Neuronal stem cell (in vitro differentiated cells): ENCODE measurements around the gene EFCAB5.
A peak's percentile ranks its signal among the peaks of the same experiment; 100 is the strongest.

Source experiments
- DNase-seq: peaks from one replicate; pipeline ENCODE4 v3.0.0-alpha.2; 2013; ENCODE audit warnings: low spot score
- H2AFZ ChIP-seq: one replicate; pipeline ENCODE4 v1.6.1; 2013; ENCODE audit warnings: mild to moderate bottlenecking, low read length, inconsistent platforms
- H2AK5ac ChIP-seq: 2 replicates; pipeline ENCODE4 v1.6.1; 2013; ENCODE audit warnings: low read depth, mild to moderate bottlenecking, inconsistent platforms, low read length, moderate library complexity, mixed read lengths
- H2BK120ac ChIP-seq: 2 replicates; pipeline ENCODE4 v1.6.1; 2013; ENCODE audit warnings: low read depth, mild to moderate bottlenecking, inconsistent platforms, low read length, moderate library complexity, mixed read lengths
- H2BK12ac ChIP-seq: one replicate; pipeline ENCODE4 v1.6.1; 2013; ENCODE audit warnings: low read length, inconsistent platforms
- H2BK15ac ChIP-seq: 2 replicates; pipeline ENCODE4 v1.6.1; 2013; ENCODE audit warnings: mild to moderate bottlenecking, low read length, inconsistent platforms, mixed read lengths
- H2BK5ac ChIP-seq: one replicate; pipeline ENCODE4 v1.6.1; 2013; ENCODE audit warnings: inconsistent platforms, mild to moderate bottlenecking, low read length, moderate library complexity
- H3K14ac ChIP-seq: one replicate; pipeline ENCODE4 v1.6.1; 2013; ENCODE audit warnings: low read length, inconsistent platforms
- H3K18ac ChIP-seq: 2 replicates; pipeline ENCODE4 v1.6.1; 2013; ENCODE audit warnings: low read length, inconsistent platforms
- H3K23ac ChIP-seq: 2 replicates; pipeline ENCODE4 v1.6.1; 2013; ENCODE audit warnings: low read depth, mild to moderate bottlenecking, mixed read lengths, low read length, inconsistent platforms; ENCODE audit not compliant: poor library complexity
- H3K27ac ChIP-seq: replicated peaks from 3 replicates; pipeline ENCODE4 v1.5.1; 2013; ENCODE audit warnings: low read length, inconsistent platforms
- H3K27me3 ChIP-seq, 3 experiments: 2 replicates each; pipeline ENCODE4 v1.6.1; 2013; ENCODE audit warnings: low read length in 3 of 3, mild to moderate bottlenecking in 2 of 3, inconsistent platforms in 1 of 3, low read depth in 1 of 3, mixed read lengths in 1 of 3, moderate library complexity in 1 of 3; ENCODE audit not compliant: control insufficient read depth in 3 of 3, insufficient read depth in 3 of 3
- H3K36me3 ChIP-seq, 2 donors: replicated peaks in 1 of 2; 2 replicates each; pipeline ENCODE4 v1.6.1; 2013; ENCODE audit warnings: low read length in 2 of 2; ENCODE audit not compliant: control insufficient read depth in 2 of 2, insufficient read depth in 2 of 2
- H3K4ac ChIP-seq: 2 replicates; pipeline ENCODE4 v1.6.1; 2013; ENCODE audit warnings: inconsistent platforms, mild to moderate bottlenecking, low read length, moderate library complexity
- H3K4me1 ChIP-seq, 2 donors: 1 replicate in 1 of 2; 2 replicates in 1 of 2; pipeline ENCODE4 v1.6.1; 2013; ENCODE audit warnings: low read length in 2 of 2, low read depth in 1 of 2; ENCODE audit not compliant: control insufficient read depth in 2 of 2, insufficient read depth in 1 of 2
- H3K4me2 ChIP-seq: one replicate; pipeline ENCODE4 v1.6.1; 2013; ENCODE audit warnings: mild to moderate bottlenecking, low read length, inconsistent platforms; ENCODE audit not compliant: insufficient read depth, poor library complexity, severe bottlenecking
- H3K4me3 ChIP-seq, 2 donors: 2 replicates each; pipeline ENCODE4 v1.5.1; 2013; ENCODE audit warnings: low read length in 2 of 2, mild to moderate bottlenecking in 2 of 2, inconsistent platforms in 1 of 2, moderate library complexity in 1 of 2
- H3K79me1 ChIP-seq: one replicate; pipeline ENCODE4 v1.6.1; 2013; ENCODE audit warnings: low read depth, mild to moderate bottlenecking, inconsistent platforms, low read length, moderate library complexity
- H3K9ac ChIP-seq: one replicate; pipeline ENCODE4 v1.6.1; 2013; ENCODE audit warnings: mild to moderate bottlenecking, low read depth, low read length, inconsistent platforms; ENCODE audit not compliant: poor library complexity
- H3K9me3 ChIP-seq, 2 donors: replicated peaks in 1 of 2; 2 replicates each; pipeline versions ENCODE3 to v1.6.1; 2013; ENCODE audit warnings: low read length in 2 of 2, mild to moderate bottlenecking in 2 of 2, inconsistent platforms in 1 of 2, low read depth in 1 of 2, mixed read lengths in 1 of 2, moderate library complexity in 1 of 2; ENCODE audit not compliant: control insufficient read depth in 2 of 2, insufficient read depth in 1 of 2
- H4K8ac ChIP-seq: one replicate; pipeline ENCODE4 v1.6.1; 2013; ENCODE audit warnings: low read depth, mild to moderate bottlenecking, inconsistent platforms, low read length, moderate library complexity
- H4K91ac ChIP-seq: one replicate; pipeline ENCODE4 v1.6.1; 2013; ENCODE audit warnings: low read length, low read depth, mild to moderate bottlenecking, inconsistent platforms; ENCODE audit not compliant: poor library complexity
- WGBS, 2 donors: extraction: QIAGEN DNeasy Blood & Tissue Kit; methylation state at CpG; one replicate each; pipeline ENCODE4 v1.1.7; 2013; ENCODE audit warnings: missing lambda C conversion rate in 2 of 2, mixed read lengths in 1 of 2; ENCODE audit not compliant: insufficient read length in 2 of 2, insufficient replicate concordance in 1 of 2; ENCODE audit errors: extremely low coverage in 2 of 2; 5-methylcytosine and 5-hydroxymethylcytosine counted together

EFCAB5 gene

GRCh38 chr17:29936724-29937123 lies 4.7 kb upstream of the EFCAB5 start:
- Histone ChIP-seq H3K18ac (no peak overlapping the region), H2AK5ac (no peak overlapping the region), H3K4me2 (no peak overlapping the region), H3K14ac (no peak overlapping the region), H2BK15ac (no peak overlapping the region), H3K36me3 (no peaks in the 10 kb centered on the region), H2BK5ac (no peak overlapping the region), H2BK12ac (no peak overlapping the region), H3K23ac (no peak overlapping the region), H4K8ac (no peak overlapping the region), H2BK120ac (no peak overlapping the region), H3K4me3 (no peak overlapping the region), H4K91ac (no peak overlapping the region), H2AFZ (no peak overlapping the region), H3K9ac (no peak overlapping the region), H3K27me3 (peaks cover 0 to 13% (median 0%) of the 10 kb centered on the region in 3 experiments), H3K4ac (no peak overlapping the region), H3K27ac (no peak overlapping the region), H3K4me1 (peaks cover 0 to 1% of the 10 kb centered on the region in 2 donors), H3K9me3 (no peaks in the 10 kb centered on the region), H3K79me1 (no peaks in the 10 kb centered on the region)
- WGBS, 2 donors: no CpG with 5 or more reads among the region's 2 CpGs
- no peak for DNase-seq

- Histone ChIP-seq H2BK5ac (no peak overlapping the region), H3K14ac (no peak overlapping the region), H3K18ac (no peak overlapping the region), H2BK120ac (no peak overlapping the region), H3K9me3 (no peaks in the 10 kb centered on the region), H3K9ac (no peak overlapping the region), H3K4me1 (no peaks in the 10 kb centered on the region), H3K36me3 (no peaks in the 10 kb centered on the region), H3K79me1 (no peaks in the 10 kb centered on the region), H2BK15ac (no peak overlapping the region), H3K4me3 (no peak overlapping the region), H3K23ac (no peak overlapping the region), H4K91ac (no peak overlapping the region), H3K27ac (no peak overlapping the region), H2AFZ (no peak overlapping the region), H4K8ac (no peak overlapping the region), H3K4ac (no peak overlapping the region), H2AK5ac (no peak overlapping the region), H3K4me2 (no peak overlapping the region), H3K27me3 (peaks cover 0 to 3% (median 0%) of the 10 kb centered on the region in 3 experiments), H2BK12ac (no peak overlapping the region)
- no CpG with 5 or more reads among the region's 2 CpGs for WGBS, 2 donors
- no peak for DNase-seq
Observed at GRCh38 chr17:29945281-29945680, 3.8 kb downstream of the EFCAB5 start.

GRCh38 chr17:29948448-29949215 lies 7.2 kb downstream of the EFCAB5 start:
- H3K4me2 ChIP-seq: no peak overlapping the region
- peak overlapping the region; percentile 42 for H2AFZ ChIP-seq
- no peak for DNase-seq
- no peak overlapping the region for H3K18ac ChIP-seq
- no peak overlapping the region for H2BK120ac ChIP-seq
- H3K27me3 ChIP-seq: no peaks in the 10 kb centered on the region
- H3K4me3 ChIP-seq: no peak overlapping the region
- H3K4me1 ChIP-seq: no peaks in the 10 kb centered on the region
- no peaks in the 10 kb centered on the region for H3K36me3 ChIP-seq
- H3K27ac ChIP-seq: no peak overlapping the region
- H3K4ac ChIP-seq: no peak overlapping the region
- H3K9me3 ChIP-seq: no peaks in the 10 kb centered on the region
- H3K23ac ChIP-seq: no peak overlapping the region
- H2BK5ac ChIP-seq: no peak overlapping the region
- no peak overlapping the region for H3K14ac ChIP-seq
- WGBS, 2 donors: no CpG with 5 or more reads among the region's 3 CpGs
- H2BK15ac ChIP-seq: no peak overlapping the region
- no peak overlapping the region for H2BK12ac ChIP-seq
- no peak overlapping the region for H2AK5ac ChIP-seq
- no peaks in the 10 kb centered on the region for H3K79me1 ChIP-seq
- no peak overlapping the region for H3K9ac ChIP-seq
- no peak overlapping the region for H4K8ac ChIP-seq
- no peak overlapping the region for H4K91ac ChIP-seq

GRCh38 chr17:29949696-29950095 lies 8.3 kb downstream of the EFCAB5 start:
- Histone ChIP-seq H2AK5ac (no peak overlapping the region), H3K23ac (no peak overlapping the region), H3K4me2 (no peak overlapping the region), H3K79me1 (no peaks in the 10 kb centered on the region), H3K9me3 (peaks cover 3 to 7% of the 10 kb centered on the region in 2 donors), H3K27me3 (no peaks in the 10 kb centered on the region), H2BK120ac (no peak overlapping the region), H2AFZ (no peak overlapping the region), H2BK15ac (no peak overlapping the region), H3K27ac (no peak overlapping the region), H3K14ac (no peak overlapping the region), H4K8ac (no peak overlapping the region), H2BK12ac (no peak overlapping the region), H3K4me1 (no peaks in the 10 kb centered on the region), H3K4ac (no peak overlapping the region), H3K4me3 (no peak overlapping the region), H3K18ac (no peak overlapping the region), H3K9ac (no peak overlapping the region), H2BK5ac (no peak overlapping the region), H3K36me3 (no peaks in the 10 kb centered on the region), H4K91ac (no peak overlapping the region)
- DNase-seq: no peak
